GM21526 (cell line): ENCODE results near the gene OTOP3.

Experiments
- ATAC-seq: cut with Tn5 transposase; IDR thresholded peaks from one replicate; pipeline ENCODE4 v1.9.1; 2021; ENCODE audit warnings: moderate library complexity; ENCODE audit not compliant: unreplicated experiment, low FRiP score

Gene OTOP3

GRCh38 chr17:74916851-74917199, 18.9 kb upstream of the OTOP3 start:
- no peak for ATAC-seq

- no peak for ATAC-seq
Measured at GRCh38 chr17:74917430-74917829, 18.3 kb upstream of the OTOP3 start.

- no peak for ATAC-seq
Measured at GRCh38 chr17:74918906-74919305, 16.8 kb upstream of the OTOP3 start.

- ATAC-seq, result no peak
Measured at GRCh38 chr17:74919440-74920305, 16.0 kb upstream of the OTOP3 start.

- ATAC-seq, result no peak
Measured at GRCh38 chr17:74920306-74920620, 15.4 kb upstream of the OTOP3 start.

- ATAC-seq, result no peak
Measured at GRCh38 chr17:74920642-74921025, 15.1 kb upstream of the OTOP3 start.

- ATAC-seq, result no peak
Measured at GRCh38 chr17:74921026-74921681, 14.5 kb upstream of the OTOP3 start.

- ATAC-seq, result no peak
Measured at GRCh38 chr17:74921769-74922168, 13.9 kb upstream of the OTOP3 start.

GRCh38 chr17:74922172-74922571, 13.5 kb upstream of the OTOP3 start:
- ATAC-seq, result no peak

GRCh38 chr17:74922694-74923537, 12.8 kb upstream of the OTOP3 start, which contains the start of gene USH1G:
TSS of gene USH1G (minus strand) at chr17:74923255. CDS start at chr17:74923073, 182 bp downstream.
- ATAC-seq, result no peak

- ATAC-seq, result no peak
Measured at GRCh38 chr17:74923538-74924249, 12.0 kb upstream of the OTOP3 start.

- no peak for ATAC-seq
Measured at GRCh38 chr17:74924250-74924948, 11.3 kb upstream of the OTOP3 start, which contains the start of gene OTOP2. TSS of gene OTOP2 (plus strand) at chr17:74924273. CDS start at chr17:74924633, 360 bp downstream.

- ATAC-seq, result no peak
Measured at GRCh38 chr17:74925242-74925641, 10.5 kb upstream of the OTOP3 start.

- no peak for ATAC-seq
Measured at GRCh38 chr17:74928786-74929185, 6.9 kb upstream of the OTOP3 start.

GRCh38 chr17:74930535-74931036, 5.1 kb upstream of the OTOP3 start:
- ATAC-seq, result no peak

GRCh38 chr17:74935048-74935447, 650 bp upstream of the OTOP3 start:
- no peak for ATAC-seq

GRCh38 chr17:74936470-74936799, 737 bp downstream of the OTOP3 start:
- no peak for ATAC-seq

GRCh38 chr17:74937064-74938051, 1.7 kb downstream of the OTOP3 start:
- no peak for ATAC-seq
